Measurements from ENCODE around the gene RASSF1. TPM values are rescaled to one million over a fixed set of nuclear protein-coding genes. Genes with fewer than 3 reads are reported as not detected.

RASSF1 gene
- 32.8 TPM for polyA plus RNA-seq (ENCODE audit: insufficient read length)

- DNase-seq (ENCODE audit: low read depth) = no peak
Observed at GRCh38 chr3:50340448-50341329, at the start of gene RASSF1. Gene RASSF1 (minus strand): TSS chr3:50340836. CDS start chr3:50340805, 31 bp downstream.

- DNase-seq (ENCODE audit: low read depth) = no peak
Observed at GRCh38 chr3:50389414-50389767, 48.8 kb upstream of the RASSF1 start.

GRCh38 chr3:50388720-50389413 is 48.2 kb upstream of the RASSF1 start:
- no peak for DNase-seq (ENCODE audit: low read depth)

- DNase-seq (ENCODE audit: low read depth) = no peak
Observed at GRCh38 chr3:50388016-50388719, 47.5 kb upstream of the RASSF1 start.

GRCh38 chr3:50385754-50386153 is 45.1 kb upstream of the RASSF1 start:
- DNase-seq (ENCODE audit: low read depth) = no peak

GRCh38 chr3:50383750-50384149 is 43.1 kb upstream of the RASSF1 start:
- no peak for DNase-seq (ENCODE audit: low read depth)

- DNase-seq (ENCODE audit: low read depth) = no peak
Observed at GRCh38 chr3:50382722-50383121, 42.1 kb upstream of the RASSF1 start.

GRCh38 chr3:50381383-50381782 is 40.7 kb upstream of the RASSF1 start:
- no peak for DNase-seq (ENCODE audit: low read depth)

GRCh38 chr3:50380405-50381085 is 39.9 kb upstream of the RASSF1 start:
- no peak for DNase-seq (ENCODE audit: low read depth)

GRCh38 chr3:50378757-50379156 is 38.1 kb upstream of the RASSF1 start:
- DNase-seq (ENCODE audit: low read depth) = no peak

- no peak for DNase-seq (ENCODE audit: low read depth)
Observed at GRCh38 chr3:50378024-50378423, 37.4 kb upstream of the RASSF1 start.

GRCh38 chr3:50375258-50375931 is 34.8 kb upstream of the RASSF1 start:
- no peak for DNase-seq (ENCODE audit: low read depth)

GRCh38 chr3:50374363-50375257 is 34.0 kb upstream of the RASSF1 start:
- no peak for DNase-seq (ENCODE audit: low read depth)

- no peak for DNase-seq (ENCODE audit: low read depth)
Observed at GRCh38 chr3:50373146-50374051, 32.8 kb upstream of the RASSF1 start.

- no peak for DNase-seq (ENCODE audit: low read depth)
Observed at GRCh38 chr3:50372349-50372748, 31.7 kb upstream of the RASSF1 start.

GRCh38 chr3:50371133-50371685 is 30.6 kb upstream of the RASSF1 start:
- DNase-seq (ENCODE audit: low read depth) = no peak

- no peak for DNase-seq (ENCODE audit: low read depth)
Observed at GRCh38 chr3:50370594-50370993, 30.0 kb upstream of the RASSF1 start.

- no peak for DNase-seq (ENCODE audit: low read depth)
Observed at GRCh38 chr3:50369012-50369670, 28.5 kb upstream of the RASSF1 start.
